Mucosa of rectum (tissue), 2 donors: ENCODE data around the gene TRPV2.

Source experiments
- H3K27ac ChIP-seq, 2 donors: one replicate each; pipeline ENCODE4 v1.7.0; 2013; ENCODE audit warnings: inconsistent platforms in 2 of 2, low read depth in 2 of 2, low read length in 2 of 2
- H3K27me3 ChIP-seq, 2 donors: one replicate each; pipeline ENCODE4 v1.7.0; 2013; ENCODE audit warnings: low read length in 2 of 2; ENCODE audit not compliant: control insufficient read depth in 2 of 2, insufficient read depth in 2 of 2
- H3K36me3 ChIP-seq, 2 donors: one replicate each; pipeline ENCODE4 v1.7.0; 2013; ENCODE audit warnings: low read length in 2 of 2; ENCODE audit not compliant: control insufficient read depth in 2 of 2, insufficient read depth in 2 of 2
- H3K4me1 ChIP-seq, 2 donors: one replicate each; pipeline ENCODE4 v1.7.0; 2013; ENCODE audit warnings: low read length in 2 of 2, mild to moderate bottlenecking in 1 of 2; ENCODE audit not compliant: control insufficient read depth in 2 of 2, insufficient read depth in 2 of 2
- H3K4me3 ChIP-seq, 2 donors: one replicate each; pipeline ENCODE4 v1.7.0; 2013; ENCODE audit warnings: low read length in 2 of 2
- H3K9ac ChIP-seq, 2 donors: one replicate each; pipeline ENCODE4 v1.7.0; 2013; ENCODE audit warnings: low read length in 2 of 2, low read depth in 1 of 2, mild to moderate bottlenecking in 1 of 2
- H3K9me3 ChIP-seq, 2 donors: one replicate each; pipeline ENCODE4 v1.7.0; 2013; ENCODE audit warnings: low read length in 2 of 2; ENCODE audit not compliant: control insufficient read depth in 2 of 2
- donor health status: healthy.
- donor health status: Normal muscosa, but diverticular disease.

TRPV2 gene

GRCh38 chr17:16483021-16483645 is 67.8 kb downstream of the TRPV2 start:
- no peak overlapping the region for H3K9ac ChIP-seq
- peaks cover 33 to 40% of the 10 kb centered on the region in 2 donors for H3K4me1 ChIP-seq
- H3K9me3 ChIP-seq: no peaks in the 10 kb centered on the region
- no peak overlapping the region for H3K4me3 ChIP-seq
- peaks cover 0 to 4% of the 10 kb centered on the region in 2 donors for H3K36me3 ChIP-seq
- H3K27ac ChIP-seq: no peak overlapping the region
- H3K27me3 ChIP-seq: no peaks in the 10 kb centered on the region

GRCh38 chr17:16484445-16485175 is 69.2 kb downstream of the TRPV2 start:
- no peak overlapping the region for H3K4me3 ChIP-seq
- H3K27ac ChIP-seq: peak overlapping the region in 1 of 2 donors; percentile 94
- H3K4me1 ChIP-seq: peaks cover 40 to 55% of the 10 kb centered on the region in 2 donors
- H3K9me3 ChIP-seq: no peaks in the 10 kb centered on the region
- H3K9ac ChIP-seq: peak overlapping the region in 1 of 2 donors; percentile 15
- peaks cover 0 to 4% of the 10 kb centered on the region in 2 donors for H3K36me3 ChIP-seq
- no peaks in the 10 kb centered on the region for H3K27me3 ChIP-seq
